Stimulated activated CD4-positive, alpha-beta T cell treated with anti-CD3 and anti-CD28 coated beads, Interleukin-12 subunit alpha, Interleukin-12 subunit beta, amount 100 ng/mL, for 48 hours (primary cell): ENCODE measurements around the gene NAGS.
"Not testable (repeated sequence)": the region's sequence is repeated elsewhere in the genome, so short reads cannot be mapped to it uniquely, and the experiment has no call there.

Source experiments
- DNase-seq, 3 donors: peaks; one replicate each; pipeline ENCODE4 v3.0.0-alpha.2; 2020; ENCODE audit warnings: low read depth in 2 of 3, low spot score in 1 of 3

Gene NAGS

GRCh38 chr17:44038604-44039011 lies 34.2 kb downstream of the NAGS start:
- no peak for DNase-seq

GRCh38 chr17:44039829-44040635 lies 35.6 kb downstream of the NAGS start:
- DNase-seq, result no peak

- DNase-seq, result no peak
Measured at GRCh38 chr17:44043272-44043696, 38.9 kb downstream of the NAGS start.

GRCh38 chr17:44044071-44044470 lies 39.6 kb downstream of the NAGS start:
- no peak for DNase-seq

- no peak for DNase-seq
Measured at GRCh38 chr17:44045486-44045885, 41.1 kb downstream of the NAGS start.

GRCh38 chr17:44046893-44047292 lies 42.5 kb downstream of the NAGS start:
- not testable (repeated sequence) for DNase-seq

GRCh38 chr17:44049294-44050060 lies 45.1 kb downstream of the NAGS start:
- DNase-seq, result no peak

GRCh38 chr17:44053125-44053872 lies 48.9 kb downstream of the NAGS start:
- no peak for DNase-seq
